A673 (cell line): Measurements from ENCODE around the gene CYP19A1.

Experiments
- CTCF ChIP-seq: fragments of 300-800, 200-600 bp; sonication (generic); conservative IDR thresholded peaks from 2 replicates; pipeline ENCODE4 v1.5.1; 2017; ENCODE audit warnings: low read depth, mild to moderate bottlenecking, antibody characterized with exemption, low read length, moderate library complexity, mixed read lengths
- EZH2 ChIP-seq: fragments of 200-600 bp; sonication (generic); IDR thresholded peaks from 2 replicates; pipeline ENCODE4 v1.6.1; 2017; ENCODE audit warnings: borderline replicate concordance, low read depth, mild to moderate bottlenecking, mixed read lengths, antibody characterized with exemption, low read length; ENCODE audit not compliant: poor library complexity, severe bottlenecking

- TF ChIP-seq CTCF (no peak), EZH2 (no peak)
Observed at GRCh38 chr15:51160484-51160883, 177.9 kb downstream of the CYP19A1 start.
